GM21390 (cell line): ENCODE results near the gene NTM.
"Not testable (repeated sequence)": the region's sequence is repeated elsewhere in the genome, so short reads cannot be mapped to it uniquely, and the experiment has no call there.

Experiments used
- ATAC-seq: cut with Tn5 transposase; IDR thresholded peaks from one replicate; pipeline ENCODE4 v1.9.1; 2021; ENCODE audit not compliant: unreplicated experiment

Gene NTM

GRCh38 chr11:131418189-131418588 is 47.8 kb downstream of the NTM start:
- ATAC-seq, result no peak

GRCh38 chr11:131421066-131421855 is 50.8 kb downstream of the NTM start:
- ATAC-seq, result no peak

- no peak for ATAC-seq
Observed at GRCh38 chr11:131422029-131422428, 51.6 kb downstream of the NTM start.

- no peak for ATAC-seq
Observed at GRCh38 chr11:131422496-131422895, 52.1 kb downstream of the NTM start.

DNA sequence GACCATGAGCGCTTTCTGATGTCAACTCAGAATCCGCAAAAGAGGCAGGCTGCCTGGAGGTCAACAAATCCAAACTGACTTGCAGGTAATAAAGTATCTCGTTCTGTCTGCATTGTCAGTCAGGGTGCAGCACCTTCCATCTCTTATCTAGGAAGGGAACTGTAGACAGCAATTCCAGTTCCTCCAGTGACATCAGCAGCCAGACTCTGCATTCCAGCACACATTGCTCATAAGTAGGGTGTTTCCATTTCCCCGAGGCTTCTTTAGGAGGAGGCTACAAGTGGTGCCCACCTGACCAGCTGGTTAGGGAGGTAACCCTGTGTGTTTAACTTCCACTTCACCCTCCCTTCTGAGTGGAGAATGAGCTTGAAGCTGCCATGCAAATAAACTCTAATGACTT is 53.3 kb downstream of the NTM start:
- ATAC-seq, result no peak

DNA sequence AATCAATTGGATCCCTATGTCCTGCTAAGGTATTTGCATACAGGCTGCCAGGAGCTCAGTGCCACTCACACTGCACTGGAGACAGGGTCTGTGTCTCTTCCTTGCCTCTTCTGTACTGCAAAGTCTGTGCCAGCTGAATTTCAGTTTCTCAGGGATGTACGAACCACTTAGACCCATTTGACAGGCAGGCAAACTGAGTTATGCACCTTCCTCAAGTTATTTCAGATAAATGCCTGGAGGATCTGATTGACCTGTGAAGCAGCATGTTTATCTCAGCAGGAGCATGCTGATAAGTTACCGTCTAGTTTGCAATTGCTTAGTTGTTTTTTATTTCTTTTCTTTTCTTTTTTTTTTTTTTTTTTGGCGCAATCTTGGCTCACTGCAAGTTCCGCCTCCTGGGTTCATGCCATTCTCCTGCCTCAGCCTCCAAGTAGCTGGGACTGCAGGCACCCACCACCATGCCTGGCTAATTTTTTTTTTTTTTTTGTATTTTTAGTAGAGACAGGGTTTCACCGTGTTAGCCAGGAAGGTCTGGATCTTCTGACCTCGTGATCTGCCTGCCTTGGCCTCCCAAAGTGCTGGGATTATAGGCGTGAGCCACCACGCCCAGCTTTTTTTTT is 54.0 kb downstream of the NTM start:
- ATAC-seq, result not testable (repeated sequence)

GRCh38 chr11:131425285-131425684 is 54.9 kb downstream of the NTM start:
- ATAC-seq, result no peak

GRCh38 chr11:131428853-131429252 is 58.4 kb downstream of the NTM start:
- no peak for ATAC-seq

- no peak for ATAC-seq
Observed at GRCh38 chr11:131430473-131431208, 60.2 kb downstream of the NTM start.

DNA sequence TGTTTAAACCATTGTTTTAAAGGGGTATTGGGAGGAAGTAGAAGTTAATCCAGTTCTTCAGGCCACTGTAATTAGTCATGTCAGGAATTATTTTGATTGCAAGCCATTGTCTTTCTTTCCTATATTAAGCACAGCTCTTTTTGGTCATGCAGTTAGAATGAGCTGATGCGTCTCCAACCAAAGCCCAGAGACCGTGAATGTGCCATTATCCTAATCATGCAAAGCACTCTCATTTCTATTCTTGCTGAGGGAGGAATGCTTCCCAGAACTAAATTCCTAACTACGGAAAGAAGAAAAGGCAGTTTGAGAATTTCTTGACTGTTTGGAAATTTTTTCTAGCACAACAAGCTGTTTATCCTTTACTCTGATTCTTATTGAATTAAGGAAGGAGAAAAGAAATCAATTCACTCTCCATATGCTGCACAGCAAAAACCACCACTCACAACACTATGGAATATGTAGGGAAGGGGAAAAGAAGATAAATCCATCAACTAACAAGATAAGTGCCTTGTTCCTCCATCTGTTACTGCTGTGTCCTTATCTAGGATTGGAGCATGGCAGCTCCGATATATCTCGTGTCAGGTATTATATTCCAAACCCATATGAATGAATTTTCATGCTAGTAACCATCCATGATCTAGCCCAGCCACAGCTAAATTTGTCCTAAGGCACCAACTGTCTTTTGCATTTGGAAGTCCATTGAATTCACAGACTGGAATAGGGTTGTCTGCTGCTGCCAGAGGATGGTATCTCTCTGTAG is 70.8 kb downstream of the NTM start:
- no peak for ATAC-seq

- ATAC-seq, result no peak
Observed at GRCh38 chr11:131446590-131447275, 76.3 kb downstream of the NTM start.

- no peak for ATAC-seq
Observed at GRCh38 chr11:131447277-131447815, 76.9 kb downstream of the NTM start.

DNA sequence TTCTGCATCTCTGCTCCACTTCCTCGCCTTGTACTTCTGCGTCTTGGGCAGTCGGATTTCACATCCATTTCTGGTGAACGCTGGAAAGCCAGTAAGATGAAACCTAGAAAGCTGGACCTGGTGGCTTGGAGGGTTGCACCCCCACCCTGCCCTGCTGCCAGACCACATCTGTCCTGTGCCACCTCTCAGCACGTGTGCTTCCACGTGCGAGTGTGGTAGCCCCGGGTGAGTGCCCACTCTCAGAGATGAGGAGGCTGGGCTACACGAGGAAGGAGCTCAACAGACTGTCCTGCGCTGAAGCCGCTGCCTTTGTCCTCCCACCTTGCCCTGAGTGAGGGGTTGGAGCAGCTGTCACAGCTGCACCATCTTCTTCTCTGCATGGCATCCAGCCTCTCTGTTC is 77.5 kb downstream of the NTM start:
- no peak for ATAC-seq

DNA sequence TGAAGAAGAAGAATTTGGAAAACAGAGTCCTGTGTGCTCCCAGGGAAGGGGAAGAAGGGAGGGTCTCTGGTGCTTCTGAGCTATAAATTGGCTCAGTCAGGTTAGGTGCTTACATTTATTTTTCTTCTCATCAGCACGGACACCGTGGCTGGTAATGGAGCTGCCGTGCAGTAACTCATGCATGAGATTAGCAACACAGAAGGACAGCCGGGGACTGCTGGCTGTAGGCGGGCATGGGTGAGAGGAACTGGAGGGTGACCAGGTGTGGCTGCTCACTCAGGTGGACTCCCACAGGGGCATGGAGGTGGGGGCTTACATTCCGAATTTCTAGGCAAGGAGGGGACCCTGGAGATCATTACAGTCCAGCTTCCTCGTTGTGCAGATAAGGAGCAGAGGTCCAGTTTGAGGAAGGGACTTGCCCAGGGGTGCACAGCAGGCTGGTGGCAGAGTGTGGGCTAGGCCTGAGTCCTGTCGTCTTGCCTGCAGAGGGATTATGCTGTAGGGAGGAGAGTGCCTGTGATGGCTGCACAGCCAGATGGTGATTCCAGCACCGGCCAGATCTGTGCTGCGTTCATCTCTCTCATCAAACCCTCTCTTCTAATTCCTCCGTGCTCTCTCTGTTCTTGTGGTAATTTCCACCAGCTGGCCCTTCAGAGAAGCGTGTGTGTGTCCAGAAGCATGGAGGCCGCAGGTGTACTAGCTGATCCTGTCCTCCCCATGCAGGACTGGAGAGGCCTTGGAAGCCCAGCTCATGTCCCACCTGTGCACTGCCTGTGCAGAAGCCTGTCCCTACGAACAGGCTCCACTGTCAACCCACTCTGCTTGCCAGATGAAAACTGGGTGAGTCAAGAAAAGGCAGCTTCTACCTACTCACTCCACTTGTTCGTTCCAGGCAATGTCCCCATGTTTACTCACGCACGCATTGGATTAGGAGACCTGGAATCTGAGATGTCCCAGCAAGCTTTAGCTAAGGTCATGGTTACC is 78.9 kb downstream of the NTM start:
- ATAC-seq, result no peak

DNA sequence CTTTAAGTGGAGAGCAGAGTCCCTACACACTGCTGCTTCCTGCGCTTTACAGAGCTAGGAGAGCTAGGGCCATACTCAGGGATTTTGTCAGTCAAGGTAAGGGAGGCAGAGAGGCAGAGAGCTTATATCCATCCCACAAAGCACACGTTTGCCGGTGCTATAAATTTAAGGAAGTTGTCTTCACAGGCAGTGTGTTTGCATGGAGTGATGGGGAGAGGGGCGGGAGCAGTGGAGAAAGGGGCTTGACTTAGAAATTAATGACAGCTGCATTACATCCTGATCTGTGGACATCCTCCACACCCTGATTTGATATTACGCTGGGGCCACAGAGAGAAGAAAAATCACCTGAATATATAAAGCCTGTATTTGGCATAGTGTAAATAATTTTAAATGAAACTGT is 84.1 kb downstream of the NTM start:
- ATAC-seq, result no peak

GRCh38 chr11:131454989-131455388 is 84.6 kb downstream of the NTM start:
- ATAC-seq, result no peak

DNA sequence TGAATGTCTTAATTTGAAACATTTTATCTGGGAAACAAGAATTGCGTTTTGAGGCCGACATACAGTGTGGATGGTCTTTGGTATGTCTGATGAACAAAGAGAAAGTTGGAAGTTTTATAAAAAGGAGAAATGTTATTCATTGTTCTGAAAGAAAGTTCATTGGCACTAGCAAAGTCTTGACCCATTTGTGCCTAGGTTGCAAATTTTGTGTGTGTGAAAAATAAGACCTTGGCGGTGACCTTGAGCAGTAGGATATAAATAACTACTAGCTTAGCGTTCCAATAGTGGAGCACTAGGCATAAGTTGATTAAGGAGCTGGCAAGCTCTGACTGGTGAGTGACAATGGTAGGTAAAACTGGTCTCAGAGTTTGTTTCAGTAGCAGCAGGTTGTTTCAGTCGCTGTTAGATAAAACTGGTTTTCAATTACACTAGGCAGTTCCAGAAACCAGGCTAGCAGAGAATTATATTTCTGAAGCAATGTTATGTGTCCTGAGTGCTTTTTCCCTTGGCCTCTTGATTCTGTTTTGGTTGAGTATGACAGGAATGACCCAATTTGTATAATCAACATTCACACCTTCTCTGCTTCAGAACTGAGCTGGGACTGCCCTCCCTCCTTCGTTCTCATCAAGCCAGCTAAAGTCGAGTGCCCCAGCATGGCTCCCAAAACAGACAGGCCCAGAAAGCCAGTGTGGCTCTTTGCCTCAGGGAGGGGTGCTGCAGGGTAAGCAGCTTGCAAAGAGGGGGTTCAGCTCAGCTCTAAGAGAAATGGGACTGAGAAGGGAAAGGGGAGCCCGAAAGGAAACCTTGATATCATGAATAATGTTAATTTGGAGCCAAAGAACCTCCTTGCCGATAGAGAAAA is 85.7 kb downstream of the NTM start:
- ATAC-seq, result no peak

DNA sequence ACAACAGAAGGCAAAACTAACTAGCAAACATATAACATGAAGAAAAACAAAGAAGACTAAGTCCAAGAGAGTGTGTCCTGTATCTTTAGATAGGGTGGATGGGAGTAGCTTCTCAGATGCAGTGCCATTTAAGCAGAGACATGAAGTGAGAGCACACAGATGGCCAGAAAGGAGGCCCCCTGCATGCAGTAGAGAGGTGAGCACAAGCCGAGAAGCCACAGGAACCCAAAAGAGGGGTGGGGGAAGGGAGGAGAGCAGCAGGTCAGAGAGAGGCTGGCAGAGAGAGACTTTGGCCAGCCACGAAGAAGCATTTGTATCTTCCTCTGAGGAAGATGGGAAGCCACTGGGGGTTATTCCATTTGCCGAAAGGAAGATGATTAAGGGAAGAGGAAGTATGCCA is 86.7 kb downstream of the NTM start:
- no peak for ATAC-seq
